Suprapubic skin (tissue), 3 donors: ENCODE data around the gene P2RX6.

Experiments used
- CTCF ChIP-seq, 2 donors: fragments of 200-600 bp in 1 of 2; fragments of 450-650 bp in 1 of 2; sonication (generic) in 1 of 2; IDR thresholded peaks; one replicate each; pipeline ENCODE4 v1.5.1; 2016 to 2019; ENCODE audit warnings: antibody characterized with exemption in 2 of 2, mild to moderate bottlenecking in 1 of 2, moderate library complexity in 1 of 2
- POLR2AphosphoS5 ChIP-seq, 3 donors: sonication (generic); formaldehyde crosslinking; IDR thresholded peaks; one replicate each; pipeline ENCODE4 v1.6.1; 2017; ENCODE audit warnings: antibody characterized with exemption in 3 of 3

- TF ChIP-seq CTCF (IDR thresholded peaks at IDR 0.05) (no peak), POLR2AphosphoS5 (IDR thresholded peaks at IDR 0.05) (no peak)
Observed at GRCh38 chr22:21064917-21065864, 50.2 kb downstream of the P2RX6 start.
